HUES6 (cell line): ENCODE measurements around the gene C12orf60.

Source experiments
- H3K27ac ChIP-seq: 2 replicates; pipeline ENCODE4 v1.7.0; 2013; ENCODE audit warnings: low read depth, mild to moderate bottlenecking, low read length, inconsistent platforms
- H3K27me3 ChIP-seq: 2 replicates; pipeline ENCODE4 v1.6.1; 2013; ENCODE audit warnings: low read length; ENCODE audit not compliant: control insufficient read depth, insufficient read depth
- H3K36me3 ChIP-seq: 2 replicates; pipeline ENCODE4 v1.6.1; 2013; ENCODE audit warnings: low read length; ENCODE audit not compliant: control insufficient read depth, insufficient read depth
- H3K4me1 ChIP-seq: 2 replicates; pipeline ENCODE4 v1.6.1; 2013; ENCODE audit warnings: low read length; ENCODE audit not compliant: control insufficient read depth, insufficient read depth
- H3K4me3 ChIP-seq: 2 replicates; pipeline ENCODE4 v1.5.1; 2013; ENCODE audit warnings: low read depth, low read length
- H3K9ac ChIP-seq: one replicate; pipeline ENCODE4 v1.6.1; 2013; ENCODE audit warnings: mild to moderate bottlenecking, low read length
- H3K9me3 ChIP-seq: 2 replicates; pipeline ENCODE4 v1.6.1; 2013; ENCODE audit warnings: low read depth, low read length; ENCODE audit not compliant: control insufficient read depth, insufficient read depth

C12orf60 gene

DNA sequence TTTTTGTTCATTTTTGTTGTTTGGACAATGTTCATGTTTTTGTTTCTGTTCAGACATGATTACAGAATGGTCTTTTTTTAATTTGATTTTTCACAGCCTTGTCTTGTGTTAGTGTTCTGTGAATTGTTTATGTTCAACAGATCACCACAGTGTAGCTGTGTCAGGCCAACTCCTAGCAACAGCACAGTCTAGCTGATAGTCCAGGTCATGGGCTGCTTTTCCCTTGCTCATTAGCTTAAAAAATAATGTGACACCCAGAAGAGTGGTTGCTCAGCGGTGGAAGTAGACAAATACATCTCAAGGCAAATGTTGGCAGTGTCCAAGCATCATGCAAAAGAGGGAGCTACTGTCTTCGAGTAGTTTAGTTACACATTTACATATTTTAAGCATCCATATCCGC, 22.6 kb upstream of the C12orf60 start:
- peaks cover 10% of the 10 kb centered on the region; the same call in 1 of the 2 replicates for H3K36me3 ChIP-seq
- H3K4me1 ChIP-seq, result peaks cover 17% of the 10 kb centered on the region
- no peak overlapping the region for H3K4me3 ChIP-seq
- no peak overlapping the region for H3K27ac ChIP-seq
- H3K27me3 ChIP-seq, result no peaks in the 10 kb centered on the region
- no peak overlapping the region for H3K9ac ChIP-seq
- H3K9me3 ChIP-seq, result no peaks in the 10 kb centered on the region

DNA sequence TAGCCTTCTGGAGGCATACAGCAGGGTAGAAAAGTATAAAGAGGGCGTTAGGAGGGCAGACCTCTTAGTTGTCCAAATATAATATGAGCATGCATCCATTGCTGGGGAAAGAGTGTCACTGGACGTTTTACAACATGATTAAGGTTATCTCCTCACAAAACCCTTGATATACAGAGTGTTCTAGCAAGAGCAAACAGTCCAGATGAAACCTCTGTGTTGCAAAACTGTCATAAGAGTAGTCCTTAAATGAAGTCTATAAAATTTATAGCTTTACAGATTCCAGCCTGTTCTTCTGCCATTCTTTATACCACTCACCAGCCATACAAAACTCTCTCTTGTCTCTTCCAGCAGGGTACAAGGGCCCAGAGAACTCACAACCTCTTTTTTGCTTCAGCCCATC, 21.9 kb upstream of the C12orf60 start:
- no peaks in the 10 kb centered on the region for H3K27me3 ChIP-seq
- peaks cover 10% of the 10 kb centered on the region for H3K4me1 ChIP-seq
- no peaks in the 10 kb centered on the region for H3K9me3 ChIP-seq
- H3K27ac ChIP-seq, result no peak overlapping the region
- no peak overlapping the region for H3K4me3 ChIP-seq
- no peak overlapping the region for H3K9ac ChIP-seq
- peaks cover 17% of the 10 kb centered on the region for H3K36me3 ChIP-seq

DNA sequence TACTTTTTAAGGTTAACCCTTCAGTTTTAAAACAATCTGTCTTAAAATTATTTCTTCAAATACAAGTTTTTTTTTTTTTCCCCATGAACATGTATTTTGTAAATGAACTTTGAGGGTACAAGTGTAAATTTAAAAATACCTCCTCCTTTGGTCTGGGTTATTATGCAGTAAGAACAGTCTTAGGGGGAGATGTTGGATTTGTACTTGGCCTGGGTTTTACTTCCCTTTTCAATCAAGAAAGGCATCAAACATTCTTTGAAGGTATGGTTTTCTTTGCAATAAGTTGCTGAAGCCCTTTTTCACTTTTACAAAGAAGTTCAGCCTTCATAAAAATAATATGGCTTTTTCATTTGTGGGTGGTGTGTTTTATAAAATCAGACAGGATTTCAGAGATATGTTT, 20.7 kb upstream of the C12orf60 start:
- no peak overlapping the region for H3K4me3 ChIP-seq
- H3K9me3 ChIP-seq, result no peaks in the 10 kb centered on the region
- H3K36me3 ChIP-seq, result peaks cover 29% of the 10 kb centered on the region
- no peak overlapping the region for H3K27ac ChIP-seq
- no peaks in the 10 kb centered on the region for H3K27me3 ChIP-seq
- no peaks in the 10 kb centered on the region for H3K4me1 ChIP-seq
- H3K9ac ChIP-seq, result no peak overlapping the region

DNA sequence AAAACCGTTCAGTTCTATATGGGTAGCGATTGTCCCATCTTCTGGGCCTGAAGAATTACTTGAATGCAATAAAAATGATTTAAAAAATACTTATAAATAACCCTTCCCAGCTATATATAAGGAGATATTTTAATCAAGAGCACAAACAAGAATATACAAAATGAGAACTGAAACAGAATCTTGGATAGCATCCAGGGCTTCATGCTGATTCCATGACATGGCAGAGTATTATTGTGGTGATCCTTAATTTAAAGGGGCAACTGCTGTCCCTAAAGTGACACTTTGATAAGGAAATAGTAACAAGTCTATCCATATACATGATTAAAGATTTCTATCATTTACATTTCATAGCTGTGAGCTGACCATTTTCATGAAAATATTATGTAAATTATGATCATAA, 19.0 kb upstream of the C12orf60 start:
- Histone ChIP-seq H3K4me1 (no peaks in the 10 kb centered on the region), H3K4me3 (no peak overlapping the region), H3K9me3 (no peaks in the 10 kb centered on the region), H3K9ac (no peak overlapping the region), H3K27me3 (no peaks in the 10 kb centered on the region), H3K27ac (no peak overlapping the region), H3K36me3 (peaks cover 46% of the 10 kb centered on the region)

DNA sequence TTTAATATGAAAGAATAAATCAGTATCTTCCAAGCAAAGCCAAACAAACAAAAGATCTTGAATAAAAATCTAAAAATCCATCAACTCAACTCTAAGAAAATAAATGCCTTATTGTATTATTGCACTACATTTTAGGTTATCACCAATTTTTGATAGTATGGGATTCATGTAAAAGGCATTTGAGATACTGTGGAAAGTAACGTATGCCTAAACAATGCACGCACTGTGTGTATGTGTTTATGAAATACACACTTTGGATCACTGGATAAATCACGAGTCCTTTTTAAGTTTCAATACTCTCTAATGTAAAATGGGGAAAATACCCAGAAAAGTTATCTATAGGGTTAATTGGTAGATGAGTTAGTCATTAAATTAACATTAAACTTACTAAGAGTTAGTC, 17.9 kb upstream of the C12orf60 start:
- Histone ChIP-seq H3K9me3 (no peaks in the 10 kb centered on the region), H3K4me1 (no peaks in the 10 kb centered on the region), H3K36me3 (peaks cover 57% of the 10 kb centered on the region), H3K4me3 (no peak overlapping the region), H3K27ac (no peak overlapping the region), H3K9ac (no peak overlapping the region), H3K27me3 (no peaks in the 10 kb centered on the region)

DNA sequence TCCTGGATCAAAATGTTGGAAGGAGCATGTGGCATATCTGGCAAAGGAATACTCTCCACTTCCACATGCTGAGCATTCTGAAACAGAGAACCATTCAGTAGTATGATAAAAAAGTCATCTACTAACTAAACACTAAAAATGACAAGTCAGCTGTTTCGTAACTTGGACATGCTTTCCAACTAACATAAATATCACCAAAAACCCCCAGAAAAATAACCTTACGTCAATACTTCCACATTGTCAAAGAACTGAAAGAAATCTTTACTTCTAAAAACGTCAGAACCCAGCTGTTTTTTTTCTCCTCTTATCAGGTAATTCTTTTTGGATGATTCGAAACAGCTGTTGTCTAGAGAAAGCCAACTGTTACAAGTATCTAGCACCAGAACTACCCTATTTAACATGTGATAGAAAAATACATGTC, 8.4 kb upstream of the C12orf60 start:
- H3K36me3 ChIP-seq, result peaks cover 93% of the 10 kb centered on the region
- H3K9ac ChIP-seq, result no peak overlapping the region
- no peak overlapping the region for H3K4me3 ChIP-seq
- H3K4me1 ChIP-seq, result no peaks in the 10 kb centered on the region
- no peak overlapping the region for H3K27ac ChIP-seq
- H3K9me3 ChIP-seq, result no peaks in the 10 kb centered on the region
- no peaks in the 10 kb centered on the region for H3K27me3 ChIP-seq

DNA sequence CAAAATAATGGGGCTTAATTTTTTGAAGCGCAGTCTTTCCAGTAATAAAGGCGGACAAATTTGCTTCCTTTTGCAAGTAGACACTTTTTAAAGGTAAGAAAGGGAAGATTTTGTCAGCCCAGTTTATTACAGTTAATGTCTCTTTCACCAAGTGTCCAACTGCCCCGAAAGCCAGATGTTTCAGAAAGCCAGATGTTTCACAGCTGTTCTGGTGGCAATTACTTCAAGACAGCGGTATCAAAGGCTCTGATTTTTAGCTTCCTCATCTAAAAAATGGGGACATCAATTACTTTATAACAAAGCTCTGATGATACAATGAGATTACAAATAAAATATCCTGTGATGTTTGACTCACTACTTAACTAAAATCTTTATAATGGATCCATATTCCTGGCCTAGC, 1.2 kb upstream of the C12orf60 start:
- H3K27ac ChIP-seq, result no peak overlapping the region
- peak overlapping the region; percentile 86 for H3K4me3 ChIP-seq
- no peaks in the 10 kb centered on the region for H3K27me3 ChIP-seq
- H3K9ac ChIP-seq, result no peak overlapping the region
- no peaks in the 10 kb centered on the region for H3K4me1 ChIP-seq
- peaks cover 30% of the 10 kb centered on the region for H3K36me3 ChIP-seq
- no peaks in the 10 kb centered on the region for H3K9me3 ChIP-seq

DNA sequence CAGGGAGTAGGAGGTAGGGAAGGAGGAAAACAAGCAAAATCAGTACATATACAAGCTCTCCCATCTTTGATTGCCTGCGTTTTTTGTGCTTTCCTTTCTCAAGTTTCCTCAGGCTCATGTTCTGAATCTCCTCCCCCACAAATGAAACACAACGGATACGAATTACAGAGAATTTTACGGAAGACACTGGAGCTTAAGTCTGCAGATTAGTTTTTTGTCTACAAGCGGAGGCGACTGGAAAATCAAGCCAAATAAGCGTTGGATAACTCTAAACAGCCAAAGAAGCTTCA, 804 bp upstream of the C12orf60 start:
- Histone ChIP-seq H3K36me3 (peaks cover 26% of the 10 kb centered on the region), H3K27ac (peak overlapping the region; percentile 75), H3K9me3 (no peaks in the 10 kb centered on the region), H3K4me1 (no peaks in the 10 kb centered on the region), H3K27me3 (no peaks in the 10 kb centered on the region), H3K9ac (peak overlapping the region; percentile 97), H3K4me3 (peak overlapping the region; percentile 86)

DNA sequence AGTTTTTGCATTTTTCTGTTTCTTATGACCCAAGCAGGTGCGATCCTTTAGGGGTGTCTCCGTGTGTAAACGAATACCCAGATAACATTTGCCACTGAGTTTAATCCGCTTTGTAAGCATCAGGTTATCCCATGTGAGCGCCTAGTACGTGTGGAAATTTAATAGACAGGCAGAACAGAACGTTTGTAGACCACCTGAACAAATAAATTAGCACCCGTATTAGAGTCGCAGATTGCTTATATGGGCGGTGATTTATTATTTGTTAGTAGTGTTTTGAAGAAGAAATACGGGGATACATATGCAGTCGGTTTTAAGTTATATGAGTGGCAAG, 325 bp downstream of the C12orf60 start:
- Histone ChIP-seq H3K27ac (no peak overlapping the region), H3K9me3 (no peaks in the 10 kb centered on the region), H3K9ac (peak overlapping the region; percentile 67), H3K27me3 (no peaks in the 10 kb centered on the region), H3K36me3 (peaks cover 15% of the 10 kb centered on the region), H3K4me3 (peak overlapping the region; percentile 86), H3K4me1 (no peaks in the 10 kb centered on the region)

DNA sequence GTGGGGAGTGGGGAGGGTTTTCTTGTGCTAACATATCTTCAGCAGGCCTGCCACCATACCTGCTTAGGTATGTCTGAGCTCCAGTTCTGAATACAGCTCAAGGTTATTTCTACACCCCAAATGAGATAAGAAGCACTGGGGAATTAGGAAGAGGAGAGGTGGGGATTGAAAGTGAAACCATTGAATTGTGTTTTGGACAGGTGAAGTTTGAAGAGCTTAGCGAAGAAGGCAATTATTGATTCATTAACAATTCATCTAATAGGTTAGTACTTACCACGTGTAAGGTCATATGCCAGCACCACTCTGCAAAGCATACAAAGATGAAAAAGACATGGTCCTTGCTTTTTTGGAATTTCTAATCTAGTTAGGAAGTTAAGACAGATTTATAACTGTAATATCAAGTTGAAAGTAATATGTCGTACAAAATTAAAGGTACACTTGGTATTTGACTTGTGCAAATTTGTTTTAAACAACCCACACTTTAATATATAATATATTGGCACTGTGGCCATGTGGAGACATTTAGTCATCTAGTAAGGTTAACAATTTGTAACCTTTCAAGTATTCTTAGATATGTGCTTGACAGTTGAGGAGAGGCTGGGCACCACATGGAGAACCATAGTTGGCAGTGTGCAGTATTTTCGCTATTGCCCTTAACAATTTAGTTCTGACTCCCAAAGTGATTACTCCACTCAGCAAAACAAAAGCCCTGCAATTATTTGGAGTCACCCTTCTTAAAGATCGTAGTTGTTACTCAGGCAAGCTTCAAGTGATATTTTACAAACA, 6.9 kb downstream of the C12orf60 start:
- Histone ChIP-seq H3K4me3 (no peak overlapping the region), H3K27ac (no peak overlapping the region), H3K9ac (no peak overlapping the region), H3K9me3 (no peaks in the 10 kb centered on the region), H3K4me1 (no peaks in the 10 kb centered on the region), H3K36me3 (no peaks in the 10 kb centered on the region), H3K27me3 (no peaks in the 10 kb centered on the region)

DNA sequence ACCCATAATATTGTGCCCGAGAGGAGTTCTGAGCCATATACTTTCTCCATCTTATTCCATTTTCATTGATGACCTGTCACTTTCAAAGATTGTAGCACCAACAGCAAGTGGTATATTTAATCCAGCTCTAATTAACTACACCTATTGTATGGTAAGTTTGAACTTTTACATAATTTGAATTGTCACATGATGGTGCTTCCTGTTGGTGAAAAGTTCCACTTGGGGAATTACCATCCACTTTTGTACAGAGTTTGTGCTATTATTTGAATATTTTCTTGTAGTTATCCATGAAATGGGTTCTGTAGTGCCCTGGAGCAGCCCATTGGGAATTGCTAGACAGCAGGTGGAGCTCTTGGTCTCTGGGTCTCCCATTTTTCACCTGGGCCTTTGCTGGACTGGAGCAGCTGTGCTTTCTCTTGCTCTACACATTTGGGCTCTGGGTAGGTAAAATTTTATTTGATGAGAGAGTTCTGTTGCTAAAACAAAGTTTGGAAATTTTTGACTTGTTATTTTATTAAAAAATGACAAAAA, 7.5 kb downstream of the C12orf60 start:
- Histone ChIP-seq H3K4me3 (no peak overlapping the region), H3K36me3 (no peaks in the 10 kb centered on the region), H3K27me3 (no peaks in the 10 kb centered on the region), H3K27ac (no peak overlapping the region), H3K9me3 (no peaks in the 10 kb centered on the region), H3K4me1 (no peaks in the 10 kb centered on the region), H3K9ac (no peak overlapping the region)
